COLO829 (cell line): ENCODE results near the gene CDY2A.
"Not testable (repeated sequence)": the region's sequence is repeated elsewhere in the genome, so short reads cannot be mapped to it uniquely, and the experiment has no call there.

ENCODE experiments used
- DNase-seq: peaks from one replicate; pipeline ENCODE4 v3.0.0; 2012; ENCODE audit warnings: low spot score

Gene CDY2A, protein sequence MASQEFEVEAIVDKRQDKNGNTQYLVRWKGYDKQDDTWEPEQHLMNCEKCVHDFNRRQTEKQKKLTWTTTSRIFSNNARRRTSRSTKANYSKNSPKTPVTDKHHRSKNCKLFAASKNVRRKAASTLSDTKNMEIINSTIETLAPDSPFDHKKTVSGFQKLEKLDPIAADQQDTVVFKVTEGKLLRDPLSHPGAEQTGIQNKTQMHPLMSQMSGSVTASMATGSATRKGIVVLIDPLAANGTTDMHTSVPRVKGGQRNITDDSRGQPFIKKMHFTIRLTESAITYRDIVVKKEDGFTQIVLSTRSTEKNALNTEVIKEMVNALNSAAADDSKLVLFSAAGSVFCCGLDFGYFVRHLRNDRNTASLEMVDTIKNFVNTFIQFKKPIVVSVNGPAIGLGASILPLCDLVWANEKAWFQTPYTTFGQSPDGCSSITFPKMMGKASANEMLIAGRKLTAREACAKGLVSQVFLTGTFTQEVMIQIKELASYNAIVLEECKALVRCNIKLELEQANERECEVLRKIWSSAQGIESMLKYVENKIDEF

DNA sequence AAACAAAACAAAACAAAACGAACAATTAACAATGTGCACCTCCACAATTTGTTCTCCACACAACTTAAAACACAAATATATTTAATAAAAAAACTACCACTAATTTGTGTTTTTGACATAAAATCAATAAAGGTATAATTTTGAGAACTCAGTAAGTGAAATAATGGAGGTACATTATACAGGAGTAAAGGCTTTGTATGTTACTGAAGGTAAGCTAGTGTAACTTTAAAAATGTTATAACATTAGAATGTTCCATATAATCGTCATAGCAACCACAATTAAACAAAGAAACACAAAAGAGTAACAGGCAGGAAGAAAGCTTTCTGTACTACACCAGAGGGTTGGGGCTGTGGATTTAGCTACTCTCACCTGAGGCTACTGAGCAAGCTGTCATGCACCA, at the start of gene CDY2A:
Gene CDY2A (plus strand): TSS at position 301 of the 400 bp plus-strand sequence. CDS start 328 bp downstream, outside the sequence.
- not testable (repeated sequence) for DNase-seq

DNA sequence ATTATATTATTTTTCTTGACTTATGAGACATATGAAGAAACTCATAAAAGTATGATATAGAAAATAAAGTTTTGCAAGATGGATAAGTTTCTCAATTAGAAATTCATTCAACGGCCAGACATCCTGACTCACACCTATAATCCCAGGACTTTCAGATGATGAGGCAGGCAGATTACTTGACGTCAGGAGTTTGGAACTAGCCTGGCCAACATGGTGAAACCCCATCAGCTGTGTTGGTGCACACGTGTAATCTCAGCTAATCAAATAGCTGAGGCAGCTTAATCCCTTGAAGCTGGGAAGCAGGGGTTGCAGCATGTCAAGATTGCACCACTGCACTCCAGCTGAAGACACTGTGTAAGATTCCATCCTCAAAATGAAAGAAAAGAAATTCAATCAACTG, 28.0 kb upstream of the CDY2A start:
- DNase-seq = not testable (repeated sequence)

DNA sequence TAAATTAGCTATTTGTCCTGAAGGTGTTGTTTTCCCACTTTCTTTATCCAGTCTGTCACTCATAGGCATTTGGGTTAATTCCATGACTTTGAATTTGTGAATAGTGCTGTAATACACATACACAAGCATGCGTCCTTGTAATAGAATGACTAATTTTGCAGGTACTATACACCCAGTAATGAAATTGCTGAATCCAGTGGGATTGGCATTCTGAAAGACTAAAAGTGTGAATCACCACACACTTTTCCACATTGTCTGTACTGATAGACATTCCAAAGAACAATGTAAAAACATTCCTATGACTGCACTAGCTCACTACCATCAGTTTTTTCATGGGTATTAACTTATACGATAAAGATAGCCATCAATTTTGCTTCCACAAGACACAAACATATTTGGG, 27.3 kb upstream of the CDY2A start:
- not testable (repeated sequence) for DNase-seq

DNA sequence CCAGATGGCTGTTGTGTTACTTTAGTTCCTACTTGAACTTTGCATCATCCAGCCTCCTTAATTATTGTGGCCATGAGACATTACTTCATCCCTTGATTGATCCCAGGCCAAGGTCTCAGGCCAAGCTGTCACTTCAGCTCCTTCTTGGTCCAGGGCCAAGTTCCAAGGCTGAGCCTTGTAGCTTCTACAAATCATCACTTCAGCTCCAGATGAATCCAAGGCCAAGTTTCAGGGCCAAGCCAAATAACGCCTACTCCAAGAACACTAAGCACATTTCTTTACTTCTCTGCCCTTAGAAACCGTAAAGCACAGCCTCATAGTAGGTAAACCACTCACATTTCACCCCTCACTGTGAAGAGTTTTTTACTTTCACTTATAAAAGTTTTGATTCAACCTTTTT, 1.7 kb upstream of the CDY2A start:
- DNase-seq = not testable (repeated sequence)

DNA sequence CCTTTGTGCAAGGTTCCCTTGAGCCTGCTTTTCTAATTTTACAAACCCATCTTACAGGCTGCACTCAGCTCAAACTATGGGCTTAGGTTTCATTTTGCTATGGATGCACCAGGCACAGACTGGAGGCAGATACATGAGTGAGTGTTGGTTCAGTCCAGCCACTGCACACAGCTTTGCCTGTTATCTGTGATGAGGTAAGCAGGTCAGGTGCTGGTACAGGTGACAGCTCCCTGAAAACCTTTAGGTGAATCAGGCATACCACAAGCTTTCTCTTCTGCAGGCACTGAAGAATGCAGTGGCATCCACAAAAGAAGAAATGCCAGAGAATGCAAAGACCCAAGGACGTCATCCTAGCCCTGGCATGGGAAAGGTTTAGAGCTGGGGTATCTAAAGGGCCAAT, 3.3 kb downstream of the CDY2A start:
- DNase-seq = not testable (repeated sequence)

DNA sequence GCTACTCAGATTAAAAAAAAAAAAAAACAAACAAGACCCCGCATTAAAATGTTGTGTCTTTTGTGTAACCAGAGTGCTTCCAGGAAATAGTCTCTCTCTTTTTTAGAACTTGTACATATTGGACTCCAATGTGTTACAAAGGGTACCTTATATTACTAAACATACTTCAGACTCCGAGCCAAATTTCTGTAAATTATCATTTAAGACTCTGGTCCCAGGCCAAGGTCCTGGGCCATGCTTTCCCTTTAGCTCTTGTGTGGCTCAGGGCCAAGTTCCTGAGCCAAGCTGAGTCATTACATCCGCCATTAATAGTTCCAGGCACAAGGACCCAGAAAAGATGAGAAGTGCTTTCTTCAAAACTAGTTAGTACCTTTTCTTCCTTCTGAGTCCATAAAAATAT, 4.6 kb downstream of the CDY2A start:
- DNase-seq = not testable (repeated sequence)

DNA sequence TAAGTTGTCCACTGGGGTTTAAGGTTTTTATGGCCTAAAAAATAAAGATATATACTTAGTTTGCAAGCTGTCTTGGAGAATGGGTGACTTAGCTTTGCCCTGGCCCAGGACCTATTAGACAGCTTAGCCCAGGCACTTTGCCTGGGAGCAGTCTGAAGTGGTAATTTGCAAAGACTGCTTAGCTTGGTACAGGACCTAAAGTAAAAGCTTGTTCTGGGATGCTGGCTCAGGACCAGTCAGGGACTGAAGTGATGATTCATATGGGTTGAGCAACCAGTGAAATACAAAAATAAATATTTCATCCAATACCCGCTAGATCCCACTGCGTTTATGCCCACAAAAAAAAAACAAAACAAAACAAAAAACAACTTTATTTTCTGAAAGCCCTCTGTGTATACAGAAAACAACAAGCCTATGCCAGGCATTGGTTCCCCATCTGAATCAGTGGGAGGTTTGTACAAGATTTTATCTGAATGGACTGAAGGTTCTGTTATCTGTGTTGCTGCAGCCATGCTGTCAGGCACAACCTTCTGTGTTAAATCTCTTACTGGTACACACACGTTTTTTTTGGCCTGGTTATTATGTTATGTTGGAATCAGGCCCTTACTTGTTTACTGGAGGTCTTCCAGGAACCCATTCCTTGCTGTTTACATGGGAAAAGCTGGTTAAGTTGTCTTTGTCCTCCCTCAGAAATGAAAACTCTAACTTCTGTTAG, 8.7 kb downstream of the CDY2A start:
- DNase-seq = not testable (repeated sequence)

DNA sequence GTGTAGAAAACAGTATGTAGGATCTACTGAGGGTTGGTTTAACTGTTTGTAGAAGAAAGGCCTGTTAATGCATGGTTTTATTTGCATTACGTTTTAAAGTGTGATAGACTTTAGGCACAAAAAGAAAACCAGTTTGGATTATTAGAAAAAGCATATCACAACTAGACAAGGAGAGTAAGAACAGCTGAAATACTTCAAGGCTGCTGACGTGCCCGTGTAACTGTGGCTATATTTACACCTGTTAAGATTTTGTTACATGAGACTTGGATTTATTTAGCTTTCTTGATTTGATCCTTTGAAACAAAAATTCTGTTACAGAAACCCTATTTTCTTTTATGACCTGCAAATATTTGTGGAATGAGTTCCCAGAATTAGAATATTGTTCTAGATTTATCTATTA, 9.3 kb downstream of the CDY2A start:
- DNase-seq = not testable (repeated sequence)

DNA sequence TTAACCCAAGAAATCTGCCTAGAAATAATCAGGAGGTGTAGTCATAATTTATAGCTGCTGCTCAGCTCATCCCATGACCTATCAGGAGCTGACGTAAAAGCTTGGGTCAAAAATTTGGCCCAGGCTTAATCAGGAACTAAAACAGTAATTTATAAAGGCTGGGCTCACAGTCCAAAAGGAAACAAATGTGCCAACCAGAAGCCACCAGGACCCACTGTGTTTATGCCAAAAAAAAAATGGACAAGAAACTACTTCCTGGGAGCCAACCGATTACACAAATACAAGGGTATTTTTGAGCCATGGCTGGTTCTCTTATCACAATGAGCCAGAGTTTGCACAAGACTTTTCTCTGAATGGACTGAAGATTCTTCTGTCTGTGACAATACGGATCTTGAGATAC, 19.4 kb downstream of the CDY2A start:
- not testable (repeated sequence) for DNase-seq

DNA sequence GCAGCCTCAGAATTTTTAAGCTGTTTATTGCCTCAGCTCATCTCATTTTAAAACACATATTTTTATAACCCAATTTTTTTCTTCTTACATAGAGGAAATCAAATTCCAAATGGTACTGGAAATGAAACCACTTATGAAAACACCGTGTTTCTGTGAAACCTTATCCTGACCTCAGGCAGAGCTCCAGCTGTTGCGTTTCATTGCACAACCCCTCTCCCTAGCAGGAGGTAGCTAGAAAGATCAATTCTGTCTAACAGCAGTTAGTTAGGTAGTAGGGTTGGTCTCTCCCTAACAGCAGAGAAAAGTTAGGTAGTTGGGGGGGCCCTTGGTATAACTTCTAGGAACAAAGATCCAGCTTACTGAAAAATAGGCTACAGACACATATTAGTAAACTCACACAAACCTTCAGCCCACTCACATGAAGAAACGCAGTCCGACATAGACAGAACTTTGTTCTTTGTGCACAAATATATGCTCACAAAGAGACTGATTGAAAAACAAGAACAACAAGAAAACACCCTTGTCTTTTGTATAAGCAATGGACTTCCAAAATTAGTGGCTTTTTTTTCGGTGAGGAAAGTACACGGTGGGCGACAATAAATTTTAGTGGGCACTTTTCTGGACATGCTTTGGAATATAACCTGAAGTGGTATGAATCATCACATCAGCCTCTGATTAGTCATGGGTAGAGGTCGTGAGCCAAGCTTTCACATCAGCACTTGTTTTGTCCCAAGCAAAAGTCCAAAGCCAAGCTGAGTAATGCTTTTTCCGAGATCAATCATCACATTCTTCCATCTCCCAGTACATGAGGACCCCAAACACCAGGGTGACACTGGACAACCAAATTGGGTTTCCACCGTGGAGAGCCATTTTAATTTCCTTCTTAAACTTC, 22.8 kb downstream of the CDY2A start:
- DNase-seq = not testable (repeated sequence)

DNA sequence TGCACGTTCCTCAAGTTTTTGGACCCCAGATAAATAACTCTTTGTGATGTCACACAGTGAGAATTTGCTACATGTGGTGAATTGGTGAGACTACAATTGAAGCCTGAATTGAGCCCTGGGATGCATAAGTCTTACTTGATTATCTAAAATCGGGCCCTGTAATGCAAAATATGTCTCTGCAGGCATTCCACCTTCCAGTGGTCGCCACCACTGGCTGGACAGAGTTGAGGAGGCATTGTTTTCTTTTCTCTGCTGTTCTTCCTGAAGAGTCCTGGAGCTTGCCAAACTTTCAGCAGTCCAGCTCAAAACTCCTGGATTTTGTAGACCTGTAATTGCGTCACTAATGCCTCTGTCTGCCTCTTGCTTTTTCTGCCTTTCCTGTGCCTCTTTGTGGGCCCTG, 23.5 kb downstream of the CDY2A start:
- not testable (repeated sequence) for DNase-seq

DNA sequence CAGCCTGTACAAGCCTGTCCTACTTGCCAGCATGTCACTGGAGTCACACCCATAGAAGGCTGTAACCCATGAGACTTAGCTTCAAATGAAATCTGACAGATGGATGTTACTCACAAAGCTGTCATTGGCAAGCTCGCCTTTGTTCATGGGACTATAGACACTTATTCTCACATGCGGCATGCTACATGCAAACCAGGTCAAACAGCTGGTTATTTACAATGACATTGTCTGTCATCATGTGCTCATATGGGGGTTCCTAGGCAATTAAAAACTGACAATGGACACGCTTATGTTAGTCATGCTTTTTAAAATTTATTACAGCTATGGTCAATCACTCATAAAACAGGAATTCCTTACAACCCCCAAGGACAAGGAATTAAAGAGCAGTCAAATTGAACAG, 30.9 kb downstream of the CDY2A start:
- DNase-seq = not testable (repeated sequence)

DNA sequence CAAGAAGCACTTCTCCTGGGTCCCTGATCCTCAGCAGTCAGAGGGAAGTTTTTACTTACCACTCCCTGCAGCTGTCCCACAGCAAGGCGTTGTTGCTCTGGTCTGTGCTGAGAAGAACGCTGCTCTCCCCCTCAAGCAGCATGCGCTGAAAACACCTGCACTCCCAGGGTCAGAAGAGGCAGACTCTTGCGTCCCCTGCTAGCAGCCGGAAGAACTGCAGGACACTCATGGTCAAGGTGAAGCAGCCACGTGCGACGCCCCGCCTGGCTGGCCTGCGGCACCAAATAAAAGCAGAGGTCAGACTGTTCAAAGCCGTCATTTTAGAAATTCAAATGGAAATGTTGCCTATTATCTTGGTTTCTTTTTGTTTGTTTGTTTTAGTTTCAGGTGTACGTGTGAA, 47.9 kb downstream of the CDY2A start:
- not testable (repeated sequence) for DNase-seq
